Glutamatergic neuron (in vitro differentiated cells): ENCODE results near the gene SMAD6. TPM values are rescaled to one million over a fixed set of nuclear protein-coding genes. Genes with fewer than 3 reads are reported as not detected.

Experiments
- DNase-seq: peaks from one replicate; pipeline ENCODE4 v3.0.0; 2022
- H3K27ac Mint-ChIP-seq: one replicate; pipeline ENCODE4 v1.8.0; 2020; ENCODE audit warnings: mild to moderate bottlenecking, mixed read lengths, inconsistent platforms; ENCODE audit not compliant: unreplicated experiment
- H3K27me3 Mint-ChIP-seq: one replicate; pipeline ENCODE4 v1.8.0; 2020; ENCODE audit warnings: mild to moderate bottlenecking, moderate library complexity, mixed read lengths, inconsistent platforms; ENCODE audit not compliant: unreplicated experiment
- H3K36me3 Mint-ChIP-seq: one replicate; pipeline ENCODE4 v1.8.0; 2020; ENCODE audit warnings: mild to moderate bottlenecking, mixed read lengths, inconsistent platforms; ENCODE audit not compliant: unreplicated experiment
- H3K4me1 Mint-ChIP-seq: one replicate; pipeline ENCODE4 v1.8.0; 2020; ENCODE audit warnings: mild to moderate bottlenecking, low read depth, mixed read lengths, inconsistent platforms; ENCODE audit not compliant: unreplicated experiment
- H3K4me3 Mint-ChIP-seq: one replicate; pipeline ENCODE4 v1.8.0; 2020; ENCODE audit warnings: mild to moderate bottlenecking, mixed read lengths, inconsistent platforms; ENCODE audit not compliant: unreplicated experiment
- H3K9me3 Mint-ChIP-seq: one replicate; pipeline ENCODE4 v1.8.0; 2020; ENCODE audit warnings: mild to moderate bottlenecking, moderate library complexity, mixed read lengths, inconsistent platforms; ENCODE audit not compliant: unreplicated experiment
- CTCF ChIP-seq: fragments of 200-600 bp; sonication (generic); IDR thresholded peaks from one replicate; pipeline ENCODE4 v1.5.0; 2021; ENCODE audit not compliant: partially characterized antibody, unreplicated experiment
- total RNA-seq: library from RNA; stranded (reverse); fragmentation: NEBNext Ultra II Directional; extraction: Animal tissue kit (Norgen Biotek cat#: 25700); gene quantifications from one replicate; pipeline ENCODE4 v1.2.1, GENCODE V29; 2021; ENCODE audit not compliant: unreplicated experiment

SMAD6 gene
- total RNA-seq, 1 donor from 2014 or later: 0.83 TPM

GRCh38 chr15:66802025-66803001, 100.3 kb downstream of the SMAD6 start:
- Mint-ChIP-seq H3K9me3 (peaks cover 2% of the 10 kb centered on the region), H3K4me1 (no peaks in the 10 kb centered on the region)
- TF ChIP-seq CTCF: no peak

GRCh38 chr15:66803182-66803729, 101.2 kb downstream of the SMAD6 start:
- Mint-ChIP-seq H3K27ac (no peak overlapping the region), H3K4me1 (no peaks in the 10 kb centered on the region), H3K36me3 (no peaks in the 10 kb centered on the region), H3K27me3 (no peaks in the 10 kb centered on the region), H3K9me3 (peaks cover 2% of the 10 kb centered on the region), H3K4me3 (no peak overlapping the region)
- DNase-seq: no peak
- TF ChIP-seq CTCF: no peak

More at GRCh38 chr15:66802025-66803001, 100.3 kb downstream of the SMAD6 start:
- peaks cover 2% of the 10 kb centered on the region for H3K27me3 Mint-ChIP-seq
- no peak overlapping the region for H3K27ac Mint-ChIP-seq
- no peak overlapping the region for H3K4me3 Mint-ChIP-seq
- no peaks in the 10 kb centered on the region for H3K36me3 Mint-ChIP-seq
- no peak for DNase-seq

- Mint-ChIP-seq H3K27ac (no peak overlapping the region), H3K36me3 (no peaks in the 10 kb centered on the region), H3K9me3 (peaks cover 2% of the 10 kb centered on the region)
These were observed 101.7 kb downstream of the SMAD6 start for GRCh38 chr15:66803749-66804148.

GRCh38 chr15:66805202-66805885, 103.3 kb downstream of the SMAD6 start:
- H3K27me3 Mint-ChIP-seq: no peaks in the 10 kb centered on the region
- no peak for DNase-seq
- peaks cover 2% of the 10 kb centered on the region for H3K9me3 Mint-ChIP-seq
- H3K27ac Mint-ChIP-seq: no peak overlapping the region
- no peak overlapping the region for H3K4me3 Mint-ChIP-seq
- H3K36me3 Mint-ChIP-seq: no peaks in the 10 kb centered on the region
- TF ChIP-seq CTCF: no peak
- H3K4me1 Mint-ChIP-seq: no peaks in the 10 kb centered on the region

More at GRCh38 chr15:66803749-66804148, 101.7 kb downstream of the SMAD6 start:
- DNase-seq: no peak
- Mint-ChIP-seq H3K4me3 (no peak overlapping the region), H3K4me1 (no peaks in the 10 kb centered on the region), H3K27me3 (no peaks in the 10 kb centered on the region)
- TF ChIP-seq CTCF: no peak
